SKM-1 (cell line): ENCODE measurements around the gene IL1RL1.

Experiments
- DNase-seq: peaks from one replicate; lab custom pipeline; 2025; ENCODE audit not compliant: unreplicated experiment; lab: John Stamatoyannopoulos, UW

Gene IL1RL1

GRCh38 chr2:102334486-102334885, 23.1 kb downstream of the IL1RL1 start:
- DNase-seq, result no peak

GRCh38 chr2:102335871-102336366, 24.6 kb downstream of the IL1RL1 start:
- DNase-seq, result no peak

- DNase-seq, result no peak
Measured at GRCh38 chr2:102336502-102336945, 25.2 kb downstream of the IL1RL1 start.

GRCh38 chr2:102337012-102337411, 25.6 kb downstream of the IL1RL1 start:
- DNase-seq, result no peak

DNA sequence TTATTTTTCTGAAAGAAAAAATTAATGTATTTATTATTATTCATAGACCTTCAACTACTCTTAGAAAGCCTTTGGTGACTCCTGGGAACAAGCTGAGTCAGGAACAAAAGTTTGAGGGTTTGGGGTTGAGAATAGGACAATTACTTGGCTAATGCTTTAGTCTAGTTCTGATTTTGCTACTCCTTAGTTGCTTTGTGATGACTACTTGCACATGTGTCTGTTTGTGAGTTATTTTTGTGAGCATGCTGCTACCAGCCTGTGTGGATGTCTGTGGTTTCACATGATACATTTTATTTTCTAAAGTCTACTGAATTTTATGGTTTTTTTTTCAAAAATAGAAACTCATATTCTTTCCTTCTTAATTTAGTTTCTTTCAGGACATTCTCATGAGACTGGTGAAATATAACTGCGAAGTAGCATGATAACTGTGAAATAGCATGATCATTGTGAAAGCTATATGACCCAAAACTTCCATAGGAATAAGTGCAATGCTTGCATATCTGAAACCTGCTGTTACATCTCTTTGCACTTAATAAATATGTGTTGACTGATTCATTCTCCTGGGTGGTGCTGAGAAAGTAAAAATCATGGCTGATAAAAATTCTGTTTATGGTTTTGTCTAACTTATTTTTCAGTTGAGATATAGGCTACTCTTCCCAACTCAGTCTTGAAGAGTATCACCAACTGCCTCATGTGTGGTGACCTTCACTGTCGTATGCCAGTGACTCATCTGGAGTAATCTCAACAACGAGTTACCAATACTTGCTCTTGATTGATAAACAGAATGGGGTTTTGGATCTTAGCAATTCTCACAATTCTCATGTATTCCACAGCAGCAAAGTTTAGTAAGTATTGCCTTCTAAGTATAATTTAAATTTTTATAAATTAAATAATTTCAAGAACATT, 26.4 kb downstream of the IL1RL1 start:
- DNase-seq, result no peak

DNA sequence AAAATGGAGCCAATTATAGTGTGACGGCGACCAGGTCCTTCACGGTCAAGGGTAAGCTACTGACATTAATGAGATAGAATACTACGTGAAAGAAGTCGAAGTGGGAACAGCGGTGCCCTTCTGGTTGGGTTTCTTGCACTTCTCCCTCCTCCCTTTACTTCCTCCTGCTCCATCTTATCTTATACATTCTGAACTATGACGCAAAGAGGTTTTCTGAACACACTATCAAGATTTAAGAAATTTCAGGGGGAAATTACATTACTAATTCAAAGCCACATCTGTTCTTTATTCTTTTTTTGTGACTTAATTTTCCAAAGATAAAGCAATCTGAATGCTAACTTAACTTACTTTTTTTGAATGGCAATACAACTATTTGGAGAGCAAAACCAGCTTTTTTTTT, 29.4 kb downstream of the IL1RL1 start:
- peak; percentile 48 for DNase-seq

DNA sequence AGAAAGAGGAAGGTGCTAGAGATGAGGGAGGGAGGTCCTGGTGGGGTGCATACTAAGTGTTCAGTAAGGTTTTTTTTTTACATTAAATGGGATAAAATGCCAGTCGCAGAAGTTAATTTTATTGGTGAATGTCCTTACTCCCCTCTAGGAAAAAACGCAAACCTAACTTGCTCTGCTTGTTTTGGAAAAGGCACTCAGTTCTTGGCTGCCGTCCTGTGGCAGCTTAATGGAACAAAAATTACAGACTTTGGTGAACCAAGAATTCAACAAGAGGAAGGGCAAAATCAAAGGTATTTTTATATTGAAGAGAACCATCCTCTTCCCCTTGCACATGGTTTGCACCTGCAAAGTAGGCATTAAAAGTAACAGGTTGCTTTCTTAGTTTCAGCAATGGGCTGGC, 31.5 kb downstream of the IL1RL1 start:
- DNase-seq, result no peak

DNA sequence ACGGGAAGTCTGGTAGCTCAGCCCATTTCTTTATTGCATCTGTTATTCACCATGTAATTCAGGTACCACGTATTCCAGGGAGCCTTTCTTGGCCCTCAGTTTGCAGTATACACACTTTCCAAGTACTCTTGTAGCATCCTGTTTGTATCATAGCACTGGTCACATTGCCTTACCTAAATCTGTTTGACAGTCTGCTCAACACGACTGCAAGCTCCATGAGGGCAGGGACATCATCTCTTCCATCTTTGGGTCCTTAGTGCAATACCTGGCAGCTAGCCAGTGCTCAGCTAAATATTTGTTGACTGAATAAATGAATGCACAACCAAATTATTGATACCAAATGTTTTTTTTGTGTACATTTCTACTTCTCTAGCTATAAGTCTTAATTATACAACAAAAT, 33.0 kb downstream of the IL1RL1 start:
- no peak for DNase-seq

GRCh38 chr2:102345329-102345920, 34.1 kb downstream of the IL1RL1 start:
- DNase-seq, result no peak

- DNase-seq, result no peak
Measured at GRCh38 chr2:102346381-102347130, 35.2 kb downstream of the IL1RL1 start.

DNA sequence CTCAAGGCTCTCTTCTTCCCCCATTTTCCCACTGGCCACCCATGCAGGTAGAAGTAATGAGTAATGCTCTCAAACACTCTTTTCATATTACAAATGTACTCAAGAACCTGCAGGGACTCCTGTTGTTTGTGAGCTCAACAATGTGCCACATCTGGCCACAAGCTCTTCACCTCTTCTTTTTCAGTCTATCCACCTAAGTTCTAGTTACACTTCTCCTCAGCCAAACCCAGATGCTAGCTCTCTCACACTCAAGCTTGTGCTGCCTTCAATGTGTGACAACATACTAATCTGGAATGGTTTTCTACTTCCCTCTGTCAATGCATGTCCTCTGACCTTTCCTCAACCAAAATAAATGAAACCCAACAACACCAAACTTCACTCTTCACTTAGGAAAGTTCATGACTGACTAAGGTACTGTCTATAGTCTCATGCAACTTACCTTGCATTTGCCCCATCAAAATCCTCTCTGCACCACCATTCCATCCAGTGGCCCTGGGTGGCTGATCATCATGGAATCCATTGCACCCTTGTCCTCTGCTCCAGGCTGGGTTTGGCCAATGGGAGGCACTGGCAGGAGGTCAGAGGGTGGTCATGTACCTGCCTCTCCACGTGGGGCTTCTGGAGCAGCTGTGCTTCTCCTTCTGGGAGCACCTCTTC, 38.9 kb downstream of the IL1RL1 start:
- no peak for DNase-seq

GRCh38 chr2:102355526-102356380, 44.4 kb downstream of the IL1RL1 start, which contains the start of gene IL18R1:
Gene IL18R1, plus strand, starts transcription at chr2:102355796. Its CDS starts 6,865 bp downstream, at chr2:102362661.
- DNase-seq, result peak; percentile 28

DNA sequence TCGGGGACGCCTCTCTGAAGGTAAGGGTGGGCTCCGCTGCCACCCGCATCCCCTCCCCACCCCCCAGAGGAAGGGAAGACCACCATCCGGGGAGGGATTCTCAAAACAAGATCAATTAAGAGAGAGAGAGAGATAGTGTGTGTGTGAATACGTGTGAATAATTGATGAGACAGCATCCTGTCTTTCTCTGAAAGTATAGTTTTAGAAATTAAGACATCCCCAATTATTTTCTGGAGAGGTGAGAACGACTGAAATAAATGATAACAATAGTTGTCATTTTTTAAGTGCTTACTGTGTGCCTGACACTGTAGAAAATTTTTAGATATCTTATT, 45.0 kb downstream of the IL1RL1 start:
- no peak for DNase-seq

GRCh38 chr2:102356741-102357140, 45.4 kb downstream of the IL1RL1 start:
- DNase-seq, result no peak

- DNase-seq, result peak; percentile 36
Measured at GRCh38 chr2:102357937-102358336, 46.6 kb downstream of the IL1RL1 start.

DNA sequence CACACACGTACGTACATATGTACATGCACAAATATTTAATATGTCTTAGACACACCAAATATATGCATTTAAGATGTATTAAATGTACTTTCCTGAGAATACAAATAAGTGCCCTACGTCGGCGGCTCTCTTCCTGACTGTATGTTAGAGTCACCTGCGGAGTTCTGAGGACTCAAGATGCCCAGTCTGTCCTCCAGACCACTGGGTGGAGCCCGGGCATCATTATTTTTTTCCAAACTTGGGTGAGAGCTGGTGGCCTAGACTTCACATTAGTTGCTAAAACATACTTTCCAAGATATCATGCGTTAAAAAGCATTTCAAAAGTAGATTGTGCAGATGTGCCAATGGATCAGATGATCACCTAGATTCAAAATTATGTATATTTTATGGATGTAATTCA, 47.1 kb downstream of the IL1RL1 start:
- DNase-seq, result no peak

- no peak for DNase-seq
Measured at GRCh38 chr2:102359527-102359926, 48.2 kb downstream of the IL1RL1 start.

GRCh38 chr2:102361632-102362241, 50.4 kb downstream of the IL1RL1 start:
- no peak for DNase-seq

GRCh38 chr2:102365763-102366162, 54.4 kb downstream of the IL1RL1 start:
- no peak for DNase-seq
